Left kidney (tissue), 2 donors: ENCODE data around the gene CKLF. TPM values are rescaled to one million over a fixed set of nuclear protein-coding genes. Genes with fewer than 3 reads are reported as not detected.
"Not testable (repeated sequence)": the region's sequence is repeated elsewhere in the genome, so short reads cannot be mapped to it uniquely, and the experiment has no call there.

ENCODE experiments used
- DNase-seq: peaks from one replicate; pipeline ENCODE4 v3.0.0-alpha.2; 2013
- polyA plus RNA-seq: library from polyadenylated mRNA; unstranded; fragments of 120-200 nt; gene quantifications from one replicate; pipeline ENCODE4 v1.2.1, GENCODE V29; 2013; ENCODE audit not compliant: insufficient read length

Gene CKLF
- polyA plus RNA-seq, 1 donor: 38.9 TPM

- no peak for DNase-seq
Measured at GRCh38 chr16:66566051-66566901, 13.9 kb downstream of the CKLF start, which contains the start of gene CMTM1. Gene CMTM1 (plus strand): TSS chr16:66566439. CDS start chr16:66566514, 75 bp downstream.

DNA sequence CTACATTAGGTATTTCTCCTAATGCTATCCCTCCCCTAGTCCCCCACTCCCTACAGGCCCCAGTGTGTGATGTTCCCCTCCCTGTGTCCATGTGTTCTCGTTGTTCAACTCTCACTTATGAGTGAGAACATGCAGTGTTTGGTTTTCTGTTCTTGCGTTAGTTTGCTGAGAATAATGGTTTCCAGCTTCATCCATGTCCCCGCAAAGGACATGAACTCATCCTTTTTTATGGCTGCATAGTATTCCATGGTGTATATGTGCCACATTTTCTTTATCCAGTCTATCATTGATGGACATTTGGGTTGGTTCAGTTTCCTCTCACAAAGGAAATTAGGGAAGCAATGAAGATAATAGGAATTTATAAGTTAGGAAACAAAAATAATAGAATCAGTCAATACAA lies 14.9 kb downstream of the CKLF start:
- DNase-seq: not testable (repeated sequence)

DNA sequence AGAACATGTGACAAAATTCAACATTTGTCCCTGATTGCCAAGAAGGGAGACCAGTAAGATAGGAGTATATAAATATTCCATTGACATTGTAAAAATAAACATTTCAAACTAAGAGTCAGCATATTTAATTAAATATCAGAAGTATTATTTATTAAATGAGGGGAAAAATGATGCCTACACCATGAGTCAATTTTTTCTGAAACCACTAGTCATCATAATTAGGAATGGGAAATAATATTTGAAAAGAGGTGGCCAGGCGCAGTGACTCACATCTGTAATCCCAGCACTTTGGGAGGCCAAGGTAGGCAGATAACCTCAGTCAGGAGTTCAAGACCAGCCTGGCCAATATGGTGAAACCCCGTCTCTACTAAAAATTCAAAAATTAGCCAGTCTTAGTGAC lies 16.0 kb downstream of the CKLF start:
- no peak for DNase-seq

- DNase-seq: no peak
Measured at GRCh38 chr16:66569131-66569530, 16.8 kb downstream of the CKLF start.

GRCh38 chr16:66569827-66570405 lies 17.5 kb downstream of the CKLF start:
- DNase-seq: no peak

- DNase-seq: no peak
Measured at GRCh38 chr16:66572356-66572755, 20.0 kb downstream of the CKLF start.

GRCh38 chr16:66574081-66574480 lies 21.7 kb downstream of the CKLF start:
- no peak for DNase-seq

GRCh38 chr16:66574531-66574930 lies 22.2 kb downstream of the CKLF start:
- DNase-seq: no peak

- DNase-seq: no peak
Measured at GRCh38 chr16:66575060-66575459, 22.7 kb downstream of the CKLF start.

DNA sequence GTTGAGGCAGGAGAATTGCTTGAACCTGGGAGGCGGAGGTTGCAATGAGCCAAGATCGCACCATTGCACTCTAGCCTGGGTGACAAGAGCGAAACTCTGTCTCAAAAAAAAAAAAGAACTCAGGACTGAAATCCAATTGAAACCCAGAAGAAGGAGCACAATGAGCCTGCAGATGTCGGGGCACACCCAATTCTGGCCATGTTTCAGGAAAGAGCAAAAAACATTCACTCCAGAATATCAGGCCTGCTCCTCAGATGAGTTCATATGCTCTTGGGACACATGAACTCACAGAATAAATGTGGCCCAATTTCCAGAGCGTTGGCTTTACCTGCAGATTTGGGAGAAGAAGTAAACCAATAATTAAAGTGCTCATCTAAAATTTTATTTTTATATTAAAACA lies 23.9 kb downstream of the CKLF start:
- DNase-seq: no peak

GRCh38 chr16:66578651-66579531 lies 26.5 kb downstream of the CKLF start, which contains the start of gene CMTM2:
Gene CMTM2 (plus strand): TSS chr16:66579463. CDS start chr16:66579608, 145 bp downstream.
- peak; percentile 30 for DNase-seq

DNA sequence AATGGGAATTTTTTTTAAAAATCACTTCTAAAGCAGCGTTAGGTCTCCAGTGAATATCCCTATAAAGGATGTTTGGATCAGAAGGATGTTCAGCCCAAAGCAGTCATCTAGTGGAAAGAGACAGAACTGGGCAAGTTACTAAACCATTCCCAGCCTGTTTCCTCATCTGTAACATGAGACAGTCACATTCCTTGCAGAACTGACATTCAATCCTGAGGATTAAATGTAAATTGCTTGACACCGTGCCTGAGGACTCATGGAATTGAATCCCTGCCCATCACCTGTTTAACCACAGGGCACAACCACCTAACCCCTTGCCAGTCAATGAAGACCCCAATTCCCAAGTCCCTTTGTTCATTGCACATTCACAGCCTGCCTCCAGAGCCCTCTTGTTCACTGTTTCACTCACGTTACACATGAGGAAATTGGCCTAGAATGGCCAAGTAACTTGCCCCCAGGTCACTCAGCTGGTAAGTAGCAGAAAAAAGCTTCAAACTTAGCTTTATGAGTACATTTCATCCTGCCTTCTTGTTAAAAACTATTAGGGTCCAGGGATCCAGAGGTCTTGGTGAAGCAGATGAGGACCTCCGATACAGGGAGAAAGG lies 28.3 kb downstream of the CKLF start:
- peak; percentile 18 for DNase-seq

- no peak for DNase-seq
Measured at GRCh38 chr16:66581246-66581952, 29.0 kb downstream of the CKLF start.

DNA sequence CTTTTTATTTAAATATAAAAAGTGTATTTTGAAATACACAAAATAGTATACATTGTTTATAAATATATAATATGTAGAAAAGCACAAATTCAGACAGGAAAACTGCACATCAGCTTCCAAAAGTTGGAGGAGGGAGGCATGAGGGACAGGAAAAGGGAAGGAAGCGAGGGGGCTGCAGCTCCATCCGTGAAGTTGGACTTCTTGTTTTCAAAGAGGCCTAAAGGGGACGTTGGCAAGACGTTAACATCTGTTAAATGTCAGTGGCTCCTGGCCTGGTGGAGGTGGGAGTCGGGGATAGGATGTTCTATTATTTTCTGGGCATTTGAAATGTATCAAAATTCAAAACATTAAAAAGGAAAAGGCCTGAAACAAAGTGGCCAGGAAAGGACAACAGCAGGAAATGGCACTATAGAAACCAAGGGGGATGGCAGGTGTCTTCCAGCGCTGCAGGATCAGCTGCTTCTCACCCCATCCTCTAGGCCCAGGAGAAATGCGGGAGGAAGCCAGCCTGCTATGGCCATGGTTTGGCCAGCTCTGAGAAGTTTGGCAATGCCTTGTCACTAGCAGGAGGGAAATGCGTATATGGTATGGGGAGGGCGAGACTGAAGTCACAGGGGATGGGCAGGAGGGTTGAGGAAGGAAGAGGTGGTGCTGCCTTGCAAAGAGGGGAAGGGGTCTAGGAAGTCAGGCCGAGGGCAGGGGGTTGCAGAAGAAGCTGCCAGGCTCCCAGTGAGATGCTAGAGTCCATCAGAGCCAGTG lies 33.3 kb downstream of the CKLF start:
- no peak for DNase-seq

- no peak for DNase-seq
Measured at GRCh38 chr16:66587881-66588600, 35.7 kb downstream of the CKLF start.

DNA sequence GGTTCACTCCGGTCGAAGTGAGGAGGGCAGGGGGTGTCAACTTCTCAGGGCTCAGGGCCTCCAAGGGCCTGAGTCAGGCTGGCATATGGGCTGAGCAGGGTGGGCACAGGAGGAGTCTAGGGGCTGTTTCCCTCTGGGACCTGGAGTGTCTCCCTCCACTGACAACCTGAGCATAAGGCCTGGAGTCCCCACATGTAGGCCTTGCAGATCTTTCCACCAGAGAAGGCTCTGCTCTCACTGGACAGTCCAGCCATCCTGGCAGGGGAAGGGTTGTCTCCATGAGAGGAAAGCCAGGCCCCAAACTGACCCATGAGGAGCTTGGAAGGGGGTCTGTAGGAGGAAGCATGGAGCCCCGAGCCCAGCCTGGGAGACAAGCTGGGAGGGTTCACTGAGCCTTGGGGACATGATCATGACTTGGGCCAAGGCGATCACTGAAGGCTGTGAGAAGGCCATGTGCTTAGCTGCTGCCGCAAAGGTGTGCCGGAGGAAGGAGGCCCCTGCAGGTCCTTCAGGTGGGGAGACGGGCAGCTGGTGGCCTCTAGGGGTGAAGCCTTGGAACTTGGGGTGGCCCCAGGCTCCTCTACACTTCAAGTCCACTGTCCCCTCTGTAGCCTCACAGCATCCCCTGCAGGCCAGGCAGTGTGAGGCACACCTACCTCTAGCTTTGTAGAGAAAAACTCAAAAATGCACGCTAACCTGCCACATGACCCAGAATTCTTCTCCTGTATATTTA lies 36.8 kb downstream of the CKLF start:
- DNase-seq: no peak

DNA sequence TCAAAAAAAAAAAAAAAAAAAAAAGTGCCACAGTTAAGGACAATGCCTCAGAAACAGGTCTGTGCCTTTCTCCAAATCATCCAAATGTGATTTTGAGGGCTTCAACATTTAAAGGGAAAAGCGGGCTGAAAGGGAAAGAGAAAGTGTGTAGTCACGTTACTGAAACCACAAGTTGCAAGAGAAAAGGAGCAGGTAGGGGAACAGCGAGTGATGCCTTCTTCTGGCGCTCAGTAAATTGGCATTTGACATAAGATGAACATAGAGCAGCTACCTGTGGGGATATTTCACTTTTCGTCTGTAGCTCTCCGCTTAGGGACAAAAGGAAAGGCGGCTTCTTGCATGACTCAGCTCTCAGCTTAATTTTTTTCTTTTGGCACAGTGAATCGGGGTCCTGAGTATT lies 37.9 kb downstream of the CKLF start:
- no peak for DNase-seq

DNA sequence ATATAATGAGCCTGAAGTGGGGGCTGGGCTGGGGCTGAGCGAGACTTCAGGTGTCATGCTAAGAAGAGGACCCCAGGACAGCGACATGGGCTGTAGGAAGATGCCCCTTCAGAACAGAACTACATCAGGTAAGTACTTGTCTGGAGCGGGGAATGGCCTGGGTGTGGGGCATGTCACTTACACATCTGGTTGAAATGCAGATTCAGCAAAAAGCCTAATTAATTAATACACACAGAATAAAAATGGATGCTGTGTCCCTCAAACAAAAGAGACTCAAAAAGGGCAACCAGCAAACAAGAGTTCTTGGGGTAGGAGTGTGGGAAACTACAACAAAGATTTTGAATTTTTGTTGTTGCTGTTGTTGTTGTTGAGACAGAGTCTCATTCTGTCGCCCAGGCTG lies 38.6 kb downstream of the CKLF start:
- DNase-seq: no peak

DNA sequence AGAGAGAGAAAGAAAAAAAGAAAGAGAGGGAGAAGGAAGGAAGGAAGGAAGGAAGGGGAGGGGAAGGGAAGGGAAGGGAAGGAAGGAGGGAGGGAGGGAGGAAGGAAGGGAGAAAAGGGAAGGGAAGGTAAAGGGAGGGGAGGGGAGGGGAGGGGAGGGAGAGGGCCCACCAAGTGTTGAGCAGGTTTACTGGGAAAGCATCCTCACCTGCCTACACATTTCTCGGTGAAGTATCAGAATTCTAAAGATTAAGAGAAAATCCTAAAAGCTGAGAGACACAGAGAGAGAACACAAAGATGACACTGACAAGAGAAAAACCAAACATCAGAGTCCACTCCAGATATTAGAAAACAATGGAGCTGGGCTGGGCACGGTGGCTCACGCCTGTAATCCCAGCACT lies 39.9 kb downstream of the CKLF start:
- no peak for DNase-seq
